Brain microvascular endothelial cell (primary cell): ENCODE results near the gene NUDT7.

Experiments
- DNase-seq: peaks from one replicate; pipeline ENCODE4 v3.0.0-alpha.2; 2020
- H3K27ac ChIP-seq: fragments of 250-450 bp; sonication (Bioruptor Pico); 2 replicates; pipeline ENCODE4 v1.5.1; 2020; ENCODE audit warnings: mild to moderate bottlenecking, moderate library complexity
- H3K27me3 ChIP-seq: fragments of 250-450 bp; sonication (Bioruptor Pico); replicated peaks from 2 replicates; pipeline ENCODE4 v1.5.1; 2020; ENCODE audit warnings: mild to moderate bottlenecking
- H3K36me3 ChIP-seq: fragments of 250-450 bp; sonication (Bioruptor Pico); replicated peaks from 2 replicates; pipeline ENCODE4 v1.5.1; 2020; ENCODE audit warnings: mild to moderate bottlenecking
- H3K4me3 ChIP-seq: 2 replicates; pipeline ENCODE4 v1.5.1; 2011; ENCODE audit warnings: low read depth, mild to moderate bottlenecking, control low read depth, low read length, moderate library complexity
- CTCF ChIP-seq: IDR thresholded peaks from 2 replicates; pipeline ENCODE4 v1.5.1; 2011; ENCODE audit warnings: low read depth, mild to moderate bottlenecking, moderate library complexity, low read length, control low read depth, inconsistent platforms; ENCODE audit errors: missing control alignments
- in situ Hi-C: cut with HindIII; loops from 2 replicates; pipeline ENCODE4 v1.10.0; 2017; ENCODE audit warnings: low sequenced_read_pairs, low pct_ligation_motif_present

NUDT7 gene

GRCh38 chr16:77679901-77680300 lies 42.4 kb upstream of the NUDT7 start:
- Histone ChIP-seq H3K27ac (no peak overlapping the region), H3K4me3 (no peak overlapping the region), H3K36me3 (no peaks in the 10 kb centered on the region), H3K27me3 (no peaks in the 10 kb centered on the region)
- no peak for TF ChIP-seq CTCF
- DNase-seq = no peak
- in situ Hi-C loops = loop anchor here (25.0 kb wide), 1 partner anchor 282 kb away; no protein-coding TSS in a partner anchor

- in situ Hi-C loops = loop anchor here (25.0 kb wide), 1 partner anchor 282 kb away; no protein-coding TSS in a partner anchor
- TF ChIP-seq CTCF = no peak
- no peak overlapping the region for H3K27ac ChIP-seq
Measured at GRCh38 chr16:77680496-77680895, 41.8 kb upstream of the NUDT7 start.

GRCh38 chr16:77682586-77682985 lies 39.7 kb upstream of the NUDT7 start:
- DNase-seq = no peak
- Histone ChIP-seq H3K4me3 (no peak overlapping the region), H3K36me3 (no peaks in the 10 kb centered on the region), H3K27ac (no peak overlapping the region), H3K27me3 (no peaks in the 10 kb centered on the region)
- in situ Hi-C loops = loop anchor here (25.0 kb wide), 1 partner anchor 280 kb away; no protein-coding TSS in a partner anchor
- TF ChIP-seq CTCF = no peak

More at GRCh38 chr16:77680496-77680895, 41.8 kb upstream of the NUDT7 start:
- H3K4me3 ChIP-seq = no peak overlapping the region
- no peak for DNase-seq
- H3K27me3 ChIP-seq = no peaks in the 10 kb centered on the region
- H3K36me3 ChIP-seq = no peaks in the 10 kb centered on the region

GRCh38 chr16:77683397-77684180 lies 38.7 kb upstream of the NUDT7 start:
- no peak for DNase-seq
- H3K4me3 ChIP-seq = no peak overlapping the region
- no peak overlapping the region for H3K27ac ChIP-seq
- no peak for TF ChIP-seq CTCF
- H3K36me3 ChIP-seq = no peaks in the 10 kb centered on the region
- no peaks in the 10 kb centered on the region for H3K27me3 ChIP-seq
- in situ Hi-C loops = loop anchor here (25.0 kb wide), 1 partner anchor 279 kb away; no protein-coding TSS in a partner anchor

GRCh38 chr16:77684181-77684526 lies 38.2 kb upstream of the NUDT7 start:
- no peak overlapping the region for H3K27ac ChIP-seq
- H3K4me3 ChIP-seq = no peak overlapping the region
- in situ Hi-C loops = loop anchor here (25.0 kb wide), 1 partner anchor 278 kb away; no protein-coding TSS in a partner anchor
- H3K27me3 ChIP-seq = no peaks in the 10 kb centered on the region
- no peaks in the 10 kb centered on the region for H3K36me3 ChIP-seq
- TF ChIP-seq CTCF = no peak
- DNase-seq = no peak

GRCh38 chr16:77686385-77686784 lies 35.9 kb upstream of the NUDT7 start:
- no peak for DNase-seq
- no peak for TF ChIP-seq CTCF
- Histone ChIP-seq H3K27ac (no peak overlapping the region), H3K4me3 (no peak overlapping the region), H3K36me3 (no peaks in the 10 kb centered on the region), H3K27me3 (no peaks in the 10 kb centered on the region)
- in situ Hi-C loops = loop anchor here (25.0 kb wide), 1 partner anchor 276 kb away; no protein-coding TSS in a partner anchor
